Endothelial cell of umbilical vein (primary cell): ENCODE results near the gene THSD7A. TPM values are rescaled to one million over a fixed set of nuclear protein-coding genes. Genes with fewer than 3 reads are reported as not detected.

Source experiments
- BruUV-seq: library from RNA; stranded (reverse); fragments of 400-500 nt; replicated peaks from 2 replicates; lab custom pipeline; 2021; lab: Mats Ljungman, UMichigan
- CTCF ChIA-PET: fragments of 300-600, 350-600 bp; sonication (Branson Sonifier 250); formaldehyde crosslinking; loops from one replicate; lab custom pipeline; 2021; ENCODE audit warnings: antibody characterized with exemption, inconsistent platforms; lab: Charles Lee
- POLR2A ChIA-PET: fragments of 300-600, 350-600 bp; sonication (Branson Sonifier 250); formaldehyde crosslinking; loops from one replicate; lab custom pipeline; 2021; ENCODE audit warnings: antibody characterized with exemption, inconsistent platforms; lab: Charles Lee
- DNase-seq: peaks from one replicate; pipeline ENCODE4 v3.0.0-alpha.2; 2011; ENCODE audit warnings: low read depth, low spot score
- FAIRE-seq: peaks from 2 replicates; lab custom pipeline; 2011; peaks lifted over from hg19 to GRCh38; lab: Jason Lieb, UNC
- H2AFZ ChIP-seq: 2 replicates; pipeline ENCODE4 v1.6.0; 2012; ENCODE audit warnings: low read depth, low read length, control low read depth, inconsistent platforms
- H3K27ac ChIP-seq: 2 replicates; pipeline ENCODE4 v1.5.1; 2011; ENCODE audit warnings: low read depth, mild to moderate bottlenecking, control low read depth, low read length, moderate library complexity; ENCODE audit not compliant: insufficient read depth
- H3K27me3 ChIP-seq, 2 experiments: 2 replicates each; pipeline versions ENCODE4 v1.6.0 to v1.6.1; 2011; ENCODE audit warnings: low read length in 2 of 2, mixed read lengths in 1 of 2; ENCODE audit not compliant: control insufficient read depth in 2 of 2, insufficient read depth in 2 of 2
- H3K36me3 ChIP-seq, 2 experiments: 2 replicates in 1 of 2; 3 replicates in 1 of 2; pipeline ENCODE4 v1.5.1; 2011; ENCODE audit warnings: low read length in 2 of 2, mild to moderate bottlenecking in 1 of 2, moderate library complexity in 1 of 2; ENCODE audit not compliant: control insufficient read depth in 2 of 2, insufficient read depth in 2 of 2; ENCODE audit errors: extremely low read depth in 1 of 2
- H3K4me1 ChIP-seq: 3 replicates; pipeline ENCODE4 v1.5.1; 2011; ENCODE audit warnings: mild to moderate bottlenecking, low read length; ENCODE audit not compliant: control insufficient read depth, insufficient read depth; ENCODE audit errors: extremely low read depth
- H3K4me2 ChIP-seq: 2 replicates; pipeline ENCODE4 v1.6.1; 2011; ENCODE audit warnings: low read length, control low read depth, mixed read lengths; ENCODE audit not compliant: insufficient read depth
- H3K4me3 ChIP-seq, 3 experiments: fragments of 200-600 bp in 1 of 3; sonication (generic), shearing (Covaris generic) in 1 of 3; replicated peaks in 1 of 3; 2 replicates each; pipeline ENCODE4 v1.5.1; 2011 to 2016; ENCODE audit warnings: control low read depth in 3 of 3, low read length in 3 of 3, mild to moderate bottlenecking in 2 of 3, inconsistent platforms in 1 of 3, low read depth in 1 of 3, moderate library complexity in 1 of 3; ENCODE audit not compliant: insufficient read depth in 1 of 3
- H3K79me2 ChIP-seq: 2 replicates; pipeline ENCODE4 v1.6.0; 2012; ENCODE audit warnings: low read length, inconsistent platforms; ENCODE audit not compliant: control insufficient read depth, insufficient read depth
- H3K9ac ChIP-seq: replicated peaks from 2 replicates; pipeline ENCODE3; 2011; ENCODE audit warnings: low read length, control low read depth; ENCODE audit not compliant: insufficient read depth; ENCODE audit errors: extremely low read depth
- H3K9me1 ChIP-seq: replicated peaks from 3 replicates; pipeline ENCODE4 v1.6.0; 2011; ENCODE audit warnings: mild to moderate bottlenecking, low read length; ENCODE audit not compliant: control insufficient read depth, insufficient read depth; ENCODE audit errors: extremely low read depth
- H3K9me3 ChIP-seq: replicated peaks from 2 replicates; pipeline ENCODE4 v1.5.1; 2012; ENCODE audit warnings: low read length, inconsistent platforms; ENCODE audit not compliant: control insufficient read depth, insufficient read depth
- H4K20me1 ChIP-seq: replicated peaks from 2 replicates; pipeline ENCODE3; 2011; ENCODE audit warnings: mild to moderate bottlenecking, low read length; ENCODE audit not compliant: control insufficient read depth, insufficient read depth; ENCODE audit errors: extremely low read depth
- CTCF ChIP-seq, 2 donors: IDR thresholded peaks; 1 replicate in 1 of 2; 2 replicates in 1 of 2; pipeline ENCODE4 v1.5.1; 2011; ENCODE audit warnings: low read length in 2 of 2, mild to moderate bottlenecking in 2 of 2, moderate library complexity in 2 of 2, control low read depth in 1 of 2, inconsistent platforms in 1 of 2, low read depth in 1 of 2; ENCODE audit not compliant: insufficient read depth in 1 of 2; ENCODE audit errors: extremely low read depth in 1 of 2
- EZH2 ChIP-seq: IDR thresholded peaks from 2 replicates; pipeline ENCODE4 v1.6.1; 2012; ENCODE audit warnings: borderline replicate concordance, low read depth, mild to moderate bottlenecking, moderate library complexity, low read length, inconsistent platforms; ENCODE audit not compliant: severe bottlenecking
- FOS ChIP-seq: IDR thresholded peaks from 2 replicates; pipeline ENCODE4 v1.6.1; 2011; ENCODE audit warnings: mild to moderate bottlenecking, low read length, moderate library complexity, borderline replicate concordance; ENCODE audit not compliant: insufficient read depth
- GATA2 ChIP-seq: IDR thresholded peaks from 2 replicates; pipeline ENCODE4 v1.7.0; 2011; ENCODE audit warnings: low read depth, mild to moderate bottlenecking, moderate library complexity, mixed read lengths, low read length; ENCODE audit not compliant: insufficient read length, insufficient read depth
- JUN ChIP-seq: IDR thresholded peaks from 2 replicates; pipeline ENCODE4 v1.6.1; 2011; ENCODE audit warnings: borderline replicate concordance, low read depth; ENCODE audit not compliant: insufficient read length, insufficient read depth
- MAX ChIP-seq: IDR thresholded peaks from 2 replicates; pipeline ENCODE4 v1.6.1; 2011; ENCODE audit not compliant: insufficient read depth, insufficient read length
- MYC ChIP-seq: IDR thresholded peaks from one replicate; pipeline ENCODE4 v1.6.1; 2011; ENCODE audit warnings: mild to moderate bottlenecking, low read depth, low read length
- POLR2A ChIP-seq: IDR thresholded peaks from 2 replicates; pipeline ENCODE4 v1.6.1; 2012; ENCODE audit warnings: low read depth, mild to moderate bottlenecking, control low read depth, low read length
- POLR2AphosphoS5 ChIP-seq: IDR thresholded peaks from 2 replicates; pipeline ENCODE4 v1.6.1; 2012; ENCODE audit warnings: low read depth, mild to moderate bottlenecking, control low read depth, low read length, moderate library complexity; ENCODE audit not compliant: insufficient read depth
- dilution Hi-C: fragments of 300-500 bp; cut with MboI; formaldehyde crosslinking; loops from one replicate; pipeline ENCODE4 v1.15.0; 2019; ENCODE audit warnings: low sequenced_read_pairs; ENCODE audit not compliant: extremely low pct_ligation_motif_present
- intact Hi-C: fragments of 100-400 bp; cut with micrococcal nuclease; formaldehyde crosslinking; loops from one replicate; pipeline ENCODE4 v1.10.0; 2022
- polyA plus RNA-seq, 4 experiments: library from polyadenylated mRNA; depleted of rRNA in 3 of 4; stranded (reverse) in 3 of 4; unstranded in 1 of 4; fragments of >200 nt; gene quantifications; 2 replicates each; pipeline versions ENCODE4 v1.2.1 to v1.2.3, GENCODE V29; 2011 to 2012; ENCODE audit warnings: missing spikeins in 1 of 4
- total RNA-seq: library from RNA; stranded (reverse); gene quantifications from 2 replicates; pipeline ENCODE4 v1.2.3, GENCODE V29; 2021

Gene THSD7A
- total and polyA plus RNA-seq, 2 donors (not counting 3 experiments of a cell fraction or from before 2014, with no cell fraction given): 3.3 to 12.7 TPM

- Histone ChIP-seq H3K9me3 (no peaks in the 10 kb centered on the region), H3K9me1 (no peaks in the 10 kb centered on the region), H3K27me3 (no peaks in the 10 kb centered on the region), H3K36me3 (no peaks in the 10 kb centered on the region), H3K79me2 (no peaks in the 10 kb centered on the region), H3K4me3 (no peak overlapping the region), H3K4me2 (no peak overlapping the region), H3K27ac (no peak overlapping the region), H4K20me1 (no peaks in the 10 kb centered on the region), H3K4me1 (peaks cover 3% of the 10 kb centered on the region), H2AFZ (no peak overlapping the region), H3K9ac (no peak overlapping the region)
- dilution Hi-C loops: no loop called here
- TF ChIP-seq FOS (peak; percentile 32), MAX (no peak)
- intact Hi-C loops: no loop called here
- FAIRE-seq (peak; percentile 50), DNase-seq (peak; percentile 63)
- BruUV-seq: no TSS peak
- POLR2A ChIA-PET: no interaction called here
- CTCF ChIA-PET: interaction anchor here (1.3 kb wide), 1 partner anchor 17 kb away, joined by 4 read pairs; no protein-coding TSS in a partner anchor
Observed at GRCh38 chr7:11492307-11492706, 339.7 kb downstream of the THSD7A start.

- BruUV-seq: no TSS peak
- H3K4me3 ChIP-seq: no peak overlapping the region
- DNase-seq: no peak
- intact Hi-C loops: no loop called here
- CTCF ChIA-PET: interaction anchor here (0.9 to 1.3 kb wide), 3 partner anchors 16 to 342 kb away, joined by 3 to 4 read pairs (median 4); no protein-coding TSS in a partner anchor
- H3K9me1 ChIP-seq: no peaks in the 10 kb centered on the region
- no peak overlapping the region for H3K9ac ChIP-seq
- H3K79me2 ChIP-seq: no peaks in the 10 kb centered on the region
- FAIRE-seq: no peak
- POLR2A ChIA-PET: no interaction called here
- peaks cover 3% of the 10 kb centered on the region for H3K4me1 ChIP-seq
- no peaks in the 10 kb centered on the region for H4K20me1 ChIP-seq
- H3K36me3 ChIP-seq: no peaks in the 10 kb centered on the region
- H3K9me3 ChIP-seq: no peaks in the 10 kb centered on the region
- dilution Hi-C loops: no loop called here
- H2AFZ ChIP-seq: no peak overlapping the region
- H3K27me3 ChIP-seq: no peaks in the 10 kb centered on the region
- TF ChIP-seq GATA2: no peak
- TF ChIP-seq MYC: no peak
- no peak for TF ChIP-seq JUN
- no peak for TF ChIP-seq CTCF (IDR thresholded peaks at IDR 0.05; ENCODE audit: extremely low read depth in 1 of 2, insufficient read depth in 1 of 2, low read depth in 1 of 2, low read length in 2 of 2)
- TF ChIP-seq POLR2AphosphoS5: no peak
- TF ChIP-seq POLR2A: no peak
- no peak for TF ChIP-seq FOS
- no peak for TF ChIP-seq EZH2
- TF ChIP-seq MAX: no peak
- no peak overlapping the region for H3K27ac ChIP-seq
- H3K4me2 ChIP-seq: no peak overlapping the region
Observed at GRCh38 chr7:11491811-11492210, 340.2 kb downstream of the THSD7A start.
